ENCODE data around the gene FUBP1.

Gene FUBP1, protein sequence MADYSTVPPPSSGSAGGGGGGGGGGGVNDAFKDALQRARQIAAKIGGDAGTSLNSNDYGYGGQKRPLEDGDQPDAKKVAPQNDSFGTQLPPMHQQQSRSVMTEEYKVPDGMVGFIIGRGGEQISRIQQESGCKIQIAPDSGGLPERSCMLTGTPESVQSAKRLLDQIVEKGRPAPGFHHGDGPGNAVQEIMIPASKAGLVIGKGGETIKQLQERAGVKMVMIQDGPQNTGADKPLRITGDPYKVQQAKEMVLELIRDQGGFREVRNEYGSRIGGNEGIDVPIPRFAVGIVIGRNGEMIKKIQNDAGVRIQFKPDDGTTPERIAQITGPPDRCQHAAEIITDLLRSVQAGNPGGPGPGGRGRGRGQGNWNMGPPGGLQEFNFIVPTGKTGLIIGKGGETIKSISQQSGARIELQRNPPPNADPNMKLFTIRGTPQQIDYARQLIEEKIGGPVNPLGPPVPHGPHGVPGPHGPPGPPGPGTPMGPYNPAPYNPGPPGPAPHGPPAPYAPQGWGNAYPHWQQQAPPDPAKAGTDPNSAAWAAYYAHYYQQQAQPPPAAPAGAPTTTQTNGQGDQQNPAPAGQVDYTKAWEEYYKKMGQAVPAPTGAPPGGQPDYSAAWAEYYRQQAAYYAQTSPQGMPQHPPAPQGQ

DNA sequence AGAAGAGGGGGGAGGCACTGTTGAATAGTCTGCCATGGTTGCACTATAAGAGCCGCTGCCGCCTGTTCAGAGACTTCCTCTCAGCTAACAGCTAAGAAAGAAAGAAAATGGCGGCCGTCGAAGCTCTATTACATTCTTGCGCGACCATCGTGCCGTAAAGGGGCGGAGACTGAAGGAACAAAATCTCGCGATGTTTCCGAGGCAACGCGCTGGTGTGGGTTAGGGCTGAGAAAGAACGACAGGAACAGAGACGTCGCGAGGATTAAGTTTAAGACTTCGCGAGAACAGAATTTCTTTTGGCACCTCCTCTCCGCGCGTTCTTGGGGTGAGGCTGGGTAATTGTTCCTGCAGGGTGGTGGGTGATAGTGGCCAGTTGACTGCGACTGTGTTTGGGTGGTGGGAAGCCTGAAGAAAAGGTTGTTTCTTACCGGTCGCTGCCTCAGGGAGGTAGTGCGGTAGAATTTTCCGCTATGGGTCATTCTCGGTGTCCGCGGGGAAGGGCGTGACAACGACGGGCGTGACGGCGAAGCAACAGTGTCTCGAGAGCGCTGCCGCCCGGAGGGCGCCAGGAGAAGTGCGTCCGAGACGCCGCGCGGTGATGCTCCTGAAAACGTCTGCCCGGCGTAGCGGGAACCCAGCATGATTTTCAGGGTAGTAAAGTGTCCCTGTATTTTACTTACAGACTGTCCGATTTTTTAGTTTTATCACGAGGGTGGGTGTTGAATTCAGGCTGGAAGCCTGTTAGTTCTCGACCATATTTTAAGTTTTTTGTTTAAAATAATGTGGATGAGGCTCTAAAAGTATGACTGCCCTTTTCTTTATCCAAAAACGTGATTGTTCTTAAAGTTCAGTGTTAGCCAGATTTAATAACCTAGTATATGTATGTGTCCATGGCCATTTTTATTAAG lies at the start of gene FUBP1:
TSS of gene FUBP1 (minus strand) at position 104 of the 908 bp plus-strand sequence. CDS start at position 36, 68 bp downstream.
- TF ChIP-seq, protein P1, sequence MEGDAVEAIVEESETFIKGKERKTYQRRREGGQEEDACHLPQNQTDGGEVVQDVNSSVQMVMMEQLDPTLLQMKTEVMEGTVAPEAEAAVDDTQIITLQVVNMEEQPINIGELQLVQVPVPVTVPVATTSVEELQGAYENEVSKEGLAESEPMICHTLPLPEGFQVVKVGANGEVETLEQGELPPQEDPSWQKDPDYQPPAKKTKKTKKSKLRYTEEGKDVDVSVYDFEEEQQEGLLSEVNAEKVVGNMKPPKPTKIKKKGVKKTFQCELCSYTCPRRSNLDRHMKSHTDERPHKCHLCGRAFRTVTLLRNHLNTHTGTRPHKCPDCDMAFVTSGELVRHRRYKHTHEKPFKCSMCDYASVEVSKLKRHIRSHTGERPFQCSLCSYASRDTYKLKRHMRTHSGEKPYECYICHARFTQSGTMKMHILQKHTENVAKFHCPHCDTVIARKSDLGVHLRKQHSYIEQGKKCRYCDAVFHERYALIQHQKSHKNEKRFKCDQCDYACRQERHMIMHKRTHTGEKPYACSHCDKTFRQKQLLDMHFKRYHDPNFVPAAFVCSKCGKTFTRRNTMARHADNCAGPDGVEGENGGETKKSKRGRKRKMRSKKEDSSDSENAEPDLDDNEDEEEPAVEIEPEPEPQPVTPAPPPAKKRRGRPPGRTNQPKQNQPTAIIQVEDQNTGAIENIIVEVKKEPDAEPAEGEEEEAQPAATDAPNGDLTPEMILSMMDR (IDR thresholded peaks at IDR 0.05), result peak; percentile 68

DNA sequence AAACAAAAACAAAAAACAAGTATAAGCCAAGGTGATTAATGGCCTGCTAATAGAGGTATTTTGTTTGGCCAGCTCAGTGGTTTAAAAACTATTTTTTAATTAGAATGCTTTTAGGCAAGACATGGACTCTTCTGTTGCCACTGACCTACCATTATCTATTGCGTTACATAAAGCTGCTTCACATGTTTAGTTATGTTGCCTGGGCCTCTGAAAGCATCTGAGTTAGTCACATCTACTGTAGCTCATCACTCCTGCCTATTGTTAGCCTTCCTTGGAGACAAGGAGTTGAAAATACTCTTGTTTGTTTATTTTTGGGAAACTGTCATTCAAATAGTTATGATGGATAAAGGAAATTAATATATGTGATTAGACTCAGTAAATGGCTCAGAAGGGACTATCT lies 40.2 kb upstream of the FUBP1 start:
- TF ChIP-seq, protein P1 (IDR thresholded peaks at IDR 0.05), result no peak

DNA sequence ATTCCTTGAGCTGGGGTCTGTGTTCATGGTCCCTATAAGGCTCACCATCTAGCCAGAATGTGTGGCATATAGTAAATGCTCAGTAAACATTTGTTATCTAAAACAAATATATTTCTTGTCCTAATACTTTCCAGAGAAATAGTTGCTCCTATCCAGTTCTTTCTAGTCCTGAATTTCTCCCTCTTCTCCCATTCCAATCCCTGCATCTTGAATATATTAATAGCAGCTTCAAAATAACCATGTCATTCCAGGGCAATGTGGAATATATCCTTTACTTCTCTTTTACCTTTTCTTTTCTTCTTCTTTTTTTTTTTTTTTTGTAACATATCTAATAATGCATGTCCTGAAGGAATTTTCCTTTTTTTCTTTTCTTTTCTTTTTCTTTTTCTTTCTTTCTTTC lies 36.3 kb upstream of the FUBP1 start:
- TF ChIP-seq, protein P1 (IDR thresholded peaks at IDR 0.05), result no peak

DNA sequence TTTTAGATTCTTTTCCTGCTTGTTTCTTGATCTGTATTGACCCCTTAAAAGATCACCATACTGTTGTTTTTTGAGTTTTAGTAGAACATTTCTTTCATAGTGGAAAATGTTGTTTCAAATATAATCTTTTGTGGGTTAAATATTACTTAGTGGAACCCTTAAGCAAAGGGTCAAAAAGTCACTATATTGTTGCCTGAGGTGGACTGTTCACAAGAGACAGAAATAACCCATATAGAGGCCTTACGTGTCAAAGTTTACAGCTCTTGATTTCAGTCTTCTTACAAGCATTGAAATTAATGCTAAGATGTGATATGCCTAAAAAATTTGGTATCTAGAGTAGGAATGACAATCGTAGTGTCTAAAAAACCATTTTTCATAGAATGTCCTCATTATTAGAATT lies 32.2 kb upstream of the FUBP1 start:
- TF ChIP-seq, protein P1 (IDR thresholded peaks at IDR 0.05), result no peak

DNA sequence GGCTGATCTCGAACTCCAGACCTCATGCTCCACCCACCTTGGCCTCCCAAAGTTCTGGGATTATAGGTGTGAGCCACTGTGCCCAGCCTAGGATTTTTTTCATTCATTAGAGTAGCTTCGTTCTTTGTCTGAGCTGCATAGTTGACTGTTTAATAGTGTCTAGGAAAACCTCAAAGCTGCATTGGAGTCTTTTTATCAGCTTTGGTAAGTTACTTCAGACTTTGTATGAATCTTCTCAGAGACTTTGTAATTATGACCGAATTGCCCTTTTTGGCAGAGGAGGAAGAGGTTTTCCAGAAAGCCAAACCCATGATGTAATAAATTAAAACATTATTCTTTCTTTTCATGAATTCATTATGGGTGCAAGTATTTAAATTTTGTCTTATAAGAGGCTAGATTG lies 31.0 kb upstream of the FUBP1 start:
- TF ChIP-seq, protein P1 (IDR thresholded peaks at IDR 0.05), result no peak

DNA sequence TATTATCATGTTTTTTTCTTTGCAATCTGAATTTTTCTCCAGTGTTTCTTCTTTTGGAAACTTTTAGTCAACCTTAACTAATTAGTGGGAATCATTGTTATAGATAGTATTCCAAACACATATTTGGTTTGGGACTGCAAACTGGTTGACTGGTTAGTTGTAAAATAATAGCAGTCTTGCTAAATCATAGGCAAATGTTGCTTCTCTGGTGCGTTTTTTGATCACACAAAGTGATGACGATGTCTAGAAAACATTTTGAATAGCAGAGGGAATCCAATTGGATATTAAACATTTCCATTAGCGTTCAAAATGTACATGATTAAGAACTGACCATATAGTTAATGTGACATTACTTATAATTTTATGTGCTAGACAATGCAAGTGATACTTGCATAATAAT lies 30.4 kb upstream of the FUBP1 start:
- TF ChIP-seq, protein P1 (IDR thresholded peaks at IDR 0.05), result no peak

DNA sequence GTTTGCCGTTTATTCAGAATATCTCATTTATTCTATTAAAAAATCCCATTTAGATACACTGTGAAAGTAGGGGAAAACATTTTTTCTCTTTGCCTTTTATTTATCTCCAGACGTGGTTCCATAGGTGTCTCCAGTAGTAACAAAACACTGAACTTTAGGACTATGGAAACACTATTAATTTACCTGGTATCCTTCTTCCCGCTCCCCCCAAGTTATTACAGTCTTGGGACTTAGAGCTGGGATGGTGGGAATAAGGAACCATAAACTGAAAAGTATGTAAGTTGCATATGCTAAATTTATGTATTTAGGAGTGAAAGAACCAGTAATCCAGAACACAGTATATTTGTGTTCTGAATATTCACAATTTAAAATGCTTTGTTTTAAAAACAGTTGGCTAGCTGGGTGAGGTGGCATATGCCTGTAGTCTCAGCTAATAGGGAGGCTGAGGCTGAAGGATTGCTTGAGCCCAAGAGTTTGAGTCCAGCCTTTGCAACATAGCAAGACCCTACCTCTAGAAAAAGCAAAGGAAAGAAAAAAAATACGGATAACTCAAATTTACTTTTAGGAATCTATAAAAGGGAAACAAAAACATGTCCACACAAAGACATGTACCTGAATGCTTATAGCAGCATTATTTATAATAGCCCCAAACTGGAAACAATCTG lies 28.9 kb upstream of the FUBP1 start:
- TF ChIP-seq, protein P1 (IDR thresholded peaks at IDR 0.05), result no peak
